H1 (cell line): ENCODE measurements around the gene FBXO34. TPM values are rescaled to one million over a fixed set of nuclear protein-coding genes. Genes with fewer than 3 reads are reported as not detected.
A peak's percentile ranks its signal among the peaks of the same experiment; 100 is the strongest.

Source experiments
- CTCF ChIA-PET: fragments of 300-600 bp; sonication (Branson Sonifier 250); formaldehyde crosslinking; loops from one replicate; lab custom pipeline; 2021; ENCODE audit not compliant: partially characterized antibody; lab: Charles Lee
- POLR2A ChIA-PET: fragments of 300-600 bp; sonication (Branson Sonifier 250); formaldehyde crosslinking; loops from one replicate; lab custom pipeline; 2021; ENCODE audit warnings: inconsistent platforms; ENCODE audit not compliant: partially characterized antibody; lab: Charles Lee
- DNase-seq, 2 experiments: peaks; one replicate each; pipeline versions ENCODE4 v3.0.0 to v3.0.0-alpha.2; 2010 to 2022; ENCODE audit warnings: low spot score in 2 of 2, low read depth in 1 of 2, mixed read lengths in 1 of 2
- FAIRE-seq: peaks from 2 replicates; lab custom pipeline; 2011; peaks lifted over from hg19 to GRCh38; lab: Jason Lieb, UNC
- H2AFZ ChIP-seq: 2 replicates; pipeline ENCODE4 v1.8.1; 2012; ENCODE audit warnings: low read length, inconsistent platforms
- H2AK5ac ChIP-seq: 2 replicates; pipeline ENCODE4 v1.6.1; 2013; ENCODE audit warnings: low read depth, low read length
- H2BK120ac ChIP-seq: replicated peaks from 2 replicates; pipeline ENCODE3; 2013; ENCODE audit warnings: low read depth, low read length, inconsistent platforms
- H2BK12ac ChIP-seq: 2 replicates; pipeline ENCODE4 v1.6.1; 2013; ENCODE audit warnings: low read depth, low read length
- H2BK15ac ChIP-seq: 2 replicates; pipeline ENCODE4 v1.6.1; 2013; ENCODE audit warnings: low read length
- H2BK20ac ChIP-seq: 2 replicates; pipeline ENCODE4 v1.6.1; 2013; ENCODE audit warnings: low read length
- H2BK5ac ChIP-seq: 2 replicates; pipeline ENCODE4 v1.6.1; 2013; ENCODE audit warnings: low read depth, low read length
- H3K14ac ChIP-seq: 2 replicates; pipeline ENCODE4 v1.6.1; 2013; ENCODE audit warnings: inconsistent platforms; ENCODE audit not compliant: insufficient read length
- H3K18ac ChIP-seq: 2 replicates; pipeline ENCODE4 v1.6.1; 2013; ENCODE audit warnings: low read length; ENCODE audit errors: extremely low read depth
- H3K23ac ChIP-seq: 2 replicates; pipeline ENCODE4 v1.6.1; 2013; ENCODE audit warnings: inconsistent platforms; ENCODE audit not compliant: insufficient read length
- H3K23me2 ChIP-seq: 2 replicates; pipeline ENCODE4 v1.6.1; 2013; ENCODE audit warnings: low read depth, low read length
- H3K27ac ChIP-seq: 2 replicates; pipeline ENCODE4 v1.6.1; 2011; ENCODE audit warnings: low read depth, low read length, inconsistent platforms
- H3K27me3 ChIP-seq, 4 experiments: replicated peaks in 1 of 4; 1 replicate in 1 of 4; 2 replicates in 3 of 4; pipeline versions ENCODE4 v1.6.1 to v1.8.1; 2011 to 2013; ENCODE audit warnings: low read length in 3 of 4, mild to moderate bottlenecking in 3 of 4, inconsistent platforms in 2 of 4, mixed read lengths in 2 of 4, moderate library complexity in 1 of 4; ENCODE audit not compliant: control insufficient read depth in 3 of 4, insufficient read depth in 3 of 4; ENCODE audit errors: extremely low read depth in 1 of 4
- H3K36me3 ChIP-seq, 4 experiments: 2 replicates each; pipeline versions ENCODE4 v1.6.1 to v1.8.1; 2011 to 2013; ENCODE audit warnings: mild to moderate bottlenecking in 4 of 4, low read length in 3 of 4, moderate library complexity in 2 of 4, control low read depth in 1 of 4, inconsistent platforms in 1 of 4; ENCODE audit not compliant: insufficient read depth in 4 of 4, control insufficient read depth in 2 of 4
- H3K4ac ChIP-seq: replicated peaks from 2 replicates; pipeline ENCODE3; 2013; ENCODE audit warnings: low read length, low read depth, mixed read lengths, inconsistent platforms; ENCODE audit not compliant: insufficient read length
- H3K4me1 ChIP-seq, 4 experiments: replicated peaks in 1 of 4; 1 replicate in 1 of 4; 2 replicates in 3 of 4; pipeline versions ENCODE4 v1.6.1 to v1.8.1; 2011 to 2013; ENCODE audit warnings: low read length in 3 of 4, inconsistent platforms in 2 of 4, mixed read lengths in 1 of 4; ENCODE audit not compliant: insufficient read depth in 4 of 4, control insufficient read depth in 3 of 4
- H3K4me2 ChIP-seq, 2 experiments: 2 replicates each; pipeline versions ENCODE4 v1.6.1 to v1.8.1; 2011 to 2013; ENCODE audit warnings: low read depth in 2 of 2, low read length in 2 of 2, control low read depth in 1 of 2, inconsistent platforms in 1 of 2, mild to moderate bottlenecking in 1 of 2; ENCODE audit not compliant: insufficient read depth in 1 of 2
- H3K4me3 ChIP-seq, 4 experiments: fragments of 200-600, 300-600 bp in 1 of 4; sonication (generic), shearing (Covaris generic), sonication (Bioruptor Twin) in 1 of 4; 2 replicates each; pipeline versions ENCODE4 v1.5.1 to v1.8.1; 2011 to 2016; ENCODE audit warnings: low read length in 4 of 4, low read depth in 3 of 4, control low read depth in 2 of 4, inconsistent platforms in 2 of 4, mild to moderate bottlenecking in 2 of 4, mixed read lengths in 1 of 4, moderate library complexity in 1 of 4; ENCODE audit not compliant: insufficient read depth in 2 of 4; ENCODE audit errors: extremely low read depth in 1 of 4
- H3K56ac ChIP-seq: replicated peaks from 2 replicates; pipeline ENCODE3; 2013; ENCODE audit warnings: low read depth, mild to moderate bottlenecking, mixed read lengths, low read length, inconsistent platforms; ENCODE audit not compliant: insufficient read length
- H3K79me1 ChIP-seq: 2 replicates; pipeline ENCODE4 v1.6.1; 2013; ENCODE audit warnings: low read depth, low read length, control low read depth
- H3K79me2 ChIP-seq, 2 experiments: 2 replicates each; pipeline versions ENCODE4 v1.6.1 to v1.8.1; 2012 to 2013; ENCODE audit warnings: low read length in 2 of 2, mild to moderate bottlenecking in 2 of 2, inconsistent platforms in 1 of 2; ENCODE audit not compliant: insufficient read depth in 2 of 2, control insufficient read depth in 1 of 2
- H3K9ac ChIP-seq, 4 experiments: replicated peaks in 1 of 4; 1 replicate in 1 of 4; 2 replicates in 3 of 4; pipeline versions ENCODE4 v1.6.1 to v1.8.1; 2011 to 2013; ENCODE audit warnings: low read depth in 3 of 4, low read length in 3 of 4, control low read depth in 2 of 4, mild to moderate bottlenecking in 2 of 4, moderate library complexity in 2 of 4, inconsistent platforms in 1 of 4; ENCODE audit errors: extremely low read depth in 1 of 4
- H3K9me3 ChIP-seq, 2 experiments: 2 replicates each; pipeline versions ENCODE4 v1.6.1 to v1.8.1; 2012 to 2013; ENCODE audit warnings: mild to moderate bottlenecking in 2 of 2, moderate library complexity in 2 of 2, control low read depth in 1 of 2, inconsistent platforms in 1 of 2, low read depth in 1 of 2, low read length in 1 of 2, mixed read lengths in 1 of 2; ENCODE audit not compliant: insufficient read depth in 2 of 2
- H4K20me1 ChIP-seq, 2 experiments: replicated peaks in 1 of 2; 2 replicates each; pipeline versions ENCODE3 to v1.8.1; 2011 to 2013; ENCODE audit warnings: inconsistent platforms in 2 of 2, low read length in 2 of 2, mild to moderate bottlenecking in 1 of 2; ENCODE audit not compliant: insufficient read depth in 2 of 2, control insufficient read depth in 1 of 2
- H4K5ac ChIP-seq: 2 replicates; pipeline ENCODE4 v1.6.1; 2013; ENCODE audit warnings: low read length, low read depth, mixed read lengths, inconsistent platforms; ENCODE audit not compliant: insufficient read length
- H4K8ac ChIP-seq: 2 replicates; pipeline ENCODE4 v1.8.0; 2013; ENCODE audit warnings: mild to moderate bottlenecking, moderate library complexity, low read length, inconsistent platforms; ENCODE audit not compliant: insufficient read depth; ENCODE audit errors: extremely low read depth
- H4K91ac ChIP-seq: replicated peaks from 2 replicates; pipeline ENCODE3; 2013; ENCODE audit warnings: low read length, mixed read lengths, inconsistent platforms; ENCODE audit not compliant: insufficient read length
- CBX5 ChIP-seq: fragments of 300-800, 300-1000 bp; sonication (generic); IDR thresholded peaks from 2 replicates; pipeline ENCODE4 v1.7.1; 2016; ENCODE audit warnings: antibody characterized with exemption, low read length, low read depth
- CBX8 ChIP-seq: fragments of 300-800, 300-1000 bp; sonication (generic); IDR thresholded peaks from 2 replicates; pipeline ENCODE4 v1.7.1; 2016; ENCODE audit warnings: low read depth, low read length, borderline replicate concordance
- CEBPB ChIP-seq: IDR thresholded peaks from 2 replicates; pipeline ENCODE4 v1.6.1; 2012; ENCODE audit warnings: low read depth, low read length
- CHD1 ChIP-seq: IDR thresholded peaks from 2 replicates; pipeline ENCODE4 v1.6.1; 2012; ENCODE audit warnings: low read depth, low read length, improper control_type of control experiment
- EGR1 ChIP-seq: IDR thresholded peaks from 2 replicates; pipeline ENCODE4 v1.6.1; 2011; ENCODE audit warnings: low read depth, low read length, borderline replicate concordance
- POLR2A ChIP-seq, 2 experiments: IDR thresholded peaks; 1 replicate in 1 of 2; 2 replicates in 1 of 2; pipeline ENCODE4 v1.6.1; 2011; ENCODE audit warnings: low read depth in 2 of 2, low read length in 2 of 2, mild to moderate bottlenecking in 2 of 2; ENCODE audit errors: control extremely low read depth in 1 of 2
- RXRA ChIP-seq: IDR thresholded peaks from 2 replicates; pipeline ENCODE4 v1.6.1; 2011; ENCODE audit warnings: low read depth, mild to moderate bottlenecking, low read length, moderate library complexity; ENCODE audit not compliant: insufficient read depth
- SAP30 ChIP-seq: fragments of 300-600 bp; sonication (generic); IDR thresholded peaks from 2 replicates; pipeline ENCODE4 v1.7.1; 2012; ENCODE audit warnings: low read length, moderate library complexity, mild to moderate bottlenecking, inconsistent platforms; ENCODE audit not compliant: insufficient read depth, insufficient replicate concordance
- TBP ChIP-seq: IDR thresholded peaks from 2 replicates; pipeline ENCODE4 v1.6.1; 2011; ENCODE audit warnings: low read depth, low read length, improper control_type of control experiment
- WGBS, 2 experiments: shearing (Covaris generic) in 1 of 2; methylation state at CpG; one replicate each; pipeline versions ENCODE4 v1.1.6 to v1.1.7; 2013 to 2015; ENCODE audit warnings: low lambda C conversion rate in 2 of 2, mixed read lengths in 2 of 2, inconsistent platforms in 1 of 2, low coverage in 1 of 2, missing lambda C conversion rate in 1 of 2; ENCODE audit not compliant: insufficient replicate concordance in 2 of 2, insufficient coverage in 1 of 2, insufficient read length in 1 of 2; ENCODE audit errors: extremely low coverage in 1 of 2, missing lambda C conversion rate in 1 of 2; 5-methylcytosine and 5-hydroxymethylcytosine counted together
- polyA plus RNA-seq, 7 experiments: library from polyadenylated mRNA; depleted of rRNA in 3 of 7; stranded (reverse) in 5 of 7; unstranded in 2 of 7; fragments of >200 nt in 5 of 7; fragments of 200-250 nt in 2 of 7; gene quantifications; 1 replicate in 5 of 7; 2 replicates in 1 of 7; 4 replicates in 1 of 7; pipeline versions ENCODE4 v1.2.1 to v1.2.3, GENCODE V29; 2011 to 2013; ENCODE audit warnings: missing spikeins in 2 of 7, mixed read lengths in 2 of 7
- total RNA-seq: library from RNA; stranded (reverse); fragmentation: NEBNext Ultra II Directional; extraction: Animal tissue kit (Norgen Biotek cat#: 25700); gene quantifications from 2 replicates; pipeline ENCODE4 v1.2.1, GENCODE V29; 2021
- TF ChIP-seq, protein P1 (sequence below): IDR thresholded peaks from 2 replicates; pipeline ENCODE4 v1.6.1; 2012; ENCODE audit warnings: inconsistent platforms
- TF ChIP-seq, protein P2 (sequence below): IDR thresholded peaks from 2 replicates; pipeline ENCODE4 v1.6.1; 2012; ENCODE audit warnings: low read length, inconsistent platforms

The FBXO34 gene
- total and polyA plus RNA-seq, 2 of the 8 experiments (the other 6 are each of a cell fraction or from before 2014, with no cell fraction given): 7.0 to 14.4 TPM

DNA sequence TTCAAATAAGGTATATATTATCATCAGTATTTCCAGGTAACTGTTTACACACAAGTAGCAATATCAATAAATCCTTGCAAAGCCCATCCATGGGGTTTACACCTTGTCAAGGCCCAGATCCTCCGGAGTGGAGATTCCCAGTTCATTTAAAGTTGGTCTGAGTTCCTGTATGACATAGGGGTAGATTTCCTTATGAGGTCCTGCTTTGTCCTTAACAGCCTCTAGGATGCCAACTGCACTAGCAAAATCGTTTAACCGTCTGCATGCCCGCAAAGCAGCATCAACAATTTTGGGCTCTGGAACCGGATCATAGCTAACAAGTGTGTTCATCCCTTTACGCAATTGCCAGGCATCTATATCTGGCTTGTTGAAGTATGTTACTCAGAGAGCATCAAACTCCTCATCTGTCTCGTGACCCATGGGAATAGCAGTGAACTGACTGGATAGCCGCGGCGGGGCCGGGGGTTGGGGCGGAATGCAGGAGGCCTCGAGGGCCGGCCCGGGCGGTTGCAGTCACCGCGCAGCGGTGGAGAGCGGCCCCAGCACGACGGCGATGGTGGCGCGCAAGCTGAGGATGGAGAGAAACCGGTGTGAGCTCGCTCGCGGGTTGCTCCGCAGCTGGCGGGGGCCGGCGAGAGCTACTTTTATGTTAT lies 30.6 kb upstream of the FBXO34 start:
- Histone ChIP-seq H4K20me1 (no peaks in the 10 kb centered on the region), H3K4me1 (peaks cover 1 to 4% (median 3%) of the 10 kb centered on the region in 4 experiments; a peak in 3 of 7 replicates), H3K79me2 (no peaks in the 10 kb centered on the region), H3K36me3 (no peaks in the 10 kb centered on the region), H3K23ac (no peak overlapping the region), H2BK120ac (no peak overlapping the region), H3K23me2 (no peaks in the 10 kb centered on the region), H3K14ac (no peak overlapping the region), H3K18ac (no peak overlapping the region), H3K4ac (no peak overlapping the region), H2AFZ (peak overlapping the region; percentile 100), H3K9ac (peak overlapping the region in 1 of 4 experiments; percentile 36; a peak in 1 of 7 replicates), H2BK15ac (no peak overlapping the region), H2BK5ac (no peak overlapping the region), H3K56ac (no peak overlapping the region), H3K4me2 (peak overlapping the region; percentile 74 to 76), H3K4me3 (peak overlapping the region in 3 of 4 experiments; percentile 8 to 42 (median 20); a peak in 6 of 8 replicates), H4K5ac (no peak overlapping the region), H2BK20ac (no peak overlapping the region), H4K8ac (peak overlapping the region; percentile 62; the same call in 1 of the 2 replicates), H3K9me3 (no peaks in the 10 kb centered on the region), H2AK5ac (no peak overlapping the region), H2BK12ac (no peak overlapping the region), H3K27me3 (peaks cover 0 to 5% (median 1%) of the 10 kb centered on the region in 4 experiments; a peak in 4 of 7 replicates), H4K91ac (no peak overlapping the region), H3K27ac (no peak overlapping the region), H3K79me1 (no peaks in the 10 kb centered on the region)
- ChIA-PET CTCF (interaction anchor here (0.6 to 1.3 kb wide), 5 partner anchors 9 to 1242 kb away, joined by 3 to 5 read pairs (median 3); no protein-coding TSS in a partner anchor), POLR2A (interaction anchor here (0.6 to 1.3 kb wide), 3 partner anchors 18 to 288 kb away, joined by 3 to 4 read pairs (median 3); no protein-coding TSS in a partner anchor)
- peak; percentile 73 for FAIRE-seq
- WGBS, 2 experiments: 34% methylated on average over 20 of the region's 33 CpGs; no CpG with 5 or more reads in 1 of the 2 experiments
- DNase-seq: peak in 1 of 2 experiments; percentile 80
- TF ChIP-seq EGR1: no peak
- TF ChIP-seq SAP30: no peak
- TF ChIP-seq, protein P1, sequence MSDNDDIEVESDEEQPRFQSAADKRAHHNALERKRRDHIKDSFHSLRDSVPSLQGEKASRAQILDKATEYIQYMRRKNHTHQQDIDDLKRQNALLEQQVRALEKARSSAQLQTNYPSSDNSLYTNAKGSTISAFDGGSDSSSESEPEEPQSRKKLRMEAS: peak; percentile 79; the same call in 1 of the 2 replicates
- no peak for TF ChIP-seq CEBPB
- TF ChIP-seq RXRA: no peak
- TF ChIP-seq POLR2A (IDR thresholded peaks at IDR 0.05; ENCODE audit: control extremely low read depth in 1 of 2, low read depth in 2 of 2, low read length in 2 of 2): no peak
- TF ChIP-seq CBX8: no peak
- TF ChIP-seq, protein P2, sequence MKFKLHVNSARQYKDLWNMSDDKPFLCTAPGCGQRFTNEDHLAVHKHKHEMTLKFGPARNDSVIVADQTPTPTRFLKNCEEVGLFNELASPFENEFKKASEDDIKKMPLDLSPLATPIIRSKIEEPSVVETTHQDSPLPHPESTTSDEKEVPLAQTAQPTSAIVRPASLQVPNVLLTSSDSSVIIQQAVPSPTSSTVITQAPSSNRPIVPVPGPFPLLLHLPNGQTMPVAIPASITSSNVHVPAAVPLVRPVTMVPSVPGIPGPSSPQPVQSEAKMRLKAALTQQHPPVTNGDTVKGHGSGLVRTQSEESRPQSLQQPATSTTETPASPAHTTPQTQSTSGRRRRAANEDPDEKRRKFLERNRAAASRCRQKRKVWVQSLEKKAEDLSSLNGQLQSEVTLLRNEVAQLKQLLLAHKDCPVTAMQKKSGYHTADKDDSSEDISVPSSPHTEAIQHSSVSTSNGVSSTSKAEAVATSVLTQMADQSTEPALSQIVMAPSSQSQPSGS: no peak
- no peak for TF ChIP-seq CHD1
- TF ChIP-seq CBX5: no peak
- TF ChIP-seq TBP: no peak
